OCI-LY7 (cell line): ENCODE data around the gene RNF11.

ENCODE experiments used
- CTCF ChIP-seq: fragments of 200-600 bp; sonication (generic); conservative IDR thresholded peaks from 2 replicates; pipeline ENCODE4 v1.5.1; 2014; ENCODE audit warnings: mild to moderate bottlenecking, antibody characterized with exemption, low read length, moderate library complexity, mixed read lengths
- EZH2phosphoT487 ChIP-seq: fragments of 200-600 bp; sonication (generic); IDR thresholded peaks from 2 replicates; pipeline ENCODE4 v1.6.1; 2018; ENCODE audit warnings: low read depth, borderline replicate concordance, mild to moderate bottlenecking, mixed run types, antibody characterized with exemption, low read length, moderate library complexity, mixed read lengths

DNA sequence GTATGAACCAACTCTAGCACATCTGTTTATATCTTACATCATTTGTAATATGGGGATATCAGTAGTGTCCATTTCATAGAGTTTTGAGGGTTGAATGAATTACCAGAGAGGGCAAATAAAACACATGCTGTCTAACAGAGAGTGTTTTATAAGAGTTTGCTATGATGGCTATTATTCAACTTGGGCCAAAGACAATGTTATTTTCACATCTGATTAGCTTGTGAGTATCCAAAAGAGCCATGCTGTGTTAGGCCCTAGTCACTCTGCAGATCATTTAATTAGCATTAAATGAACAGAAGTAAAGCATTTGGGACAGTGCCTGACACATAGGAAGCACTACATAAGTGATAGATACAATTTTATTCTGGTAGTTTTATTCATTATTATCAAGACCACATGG lies 4.2 kb upstream of the RNF11 start:
- TF ChIP-seq CTCF (no peak), EZH2phosphoT487 (no peak)
